Testis (tissue), 3 donors: ENCODE measurements around the gene SPTLC2. TPM values are rescaled to one million over a fixed set of nuclear protein-coding genes. Genes with fewer than 3 reads are reported as not detected.

Source experiments
- DNase-seq: peaks from one replicate; pipeline ENCODE4 v3.0.0-alpha.2; 2019
- H3K27ac ChIP-seq, 2 donors: fragments of 200-600 bp; sonication (generic); one replicate each; pipeline ENCODE4 v1.5.1; 2019
- H3K27me3 ChIP-seq: fragments of 200-600 bp; sonication (generic); one replicate; pipeline ENCODE4 v1.5.1; 2019
- H3K36me3 ChIP-seq: fragments of 200-600 bp; sonication (generic); one replicate; pipeline ENCODE4 v1.5.1; 2017; ENCODE audit warnings: low read depth; ENCODE audit errors: missing control alignments
- H3K4me1 ChIP-seq: fragments of 200-600 bp; sonication (generic); one replicate; pipeline ENCODE4 v1.5.1; 2019
- H3K4me3 ChIP-seq, 2 donors: fragments of 200-600 bp; sonication (generic); one replicate each; pipeline ENCODE4 v1.5.1; 2017 to 2019
- H3K9me3 ChIP-seq: fragments of 200-600 bp; sonication (generic); one replicate; pipeline ENCODE4 v1.5.1; 2017
- POLR2A ChIP-seq: fragments of 450-650 bp; IDR thresholded peaks from one replicate; pipeline ENCODE4 v1.6.1; 2017; ENCODE audit warnings: antibody characterized with exemption, mild to moderate bottlenecking, moderate library complexity
- WGBS, 2 donors: methylation state at CpG; one replicate each; pipeline ENCODE4 v1.1.5; 2018; 5-methylcytosine and 5-hydroxymethylcytosine counted together
- intact Hi-C: fragments of 100-400 bp; cut with DNase I; formaldehyde crosslinking; loops from one replicate; pipeline ENCODE4 v1.15.1; 2023; ENCODE audit warnings: low total_unique reads
- polyA plus RNA-seq: library from polyadenylated mRNA; stranded (reverse); fragments of 350-450 nt; fragmentation: Illumina TruSeq; extraction: RNeasy Lipid Tissue Mini Kit (QIAGEN cat#74804); gene quantifications from one replicate; pipeline ENCODE4 v1.2.3, GENCODE V29; 2014; ENCODE audit warnings: low read depth, low replicate concordance; ENCODE audit not compliant: insufficient read depth
- total RNA-seq, 2 donors: library from RNA; depleted of rRNA; stranded (reverse); fragments of >200 nt; gene quantifications; one replicate each; pipeline ENCODE4 v1.2.3, GENCODE V29; 2016
- TF ChIP-seq, protein P1 (sequence below), 3 experiments: fragments of 450-650 bp in 2 of 3; fragments of 200-600 bp in 1 of 3; sonication (generic) in 1 of 3; IDR thresholded peaks; one replicate each; pipeline ENCODE4 v1.5.1; 2016 to 2019; ENCODE audit warnings: antibody characterized with exemption in 3 of 3, mild to moderate bottlenecking in 2 of 3, moderate library complexity in 1 of 3

Gene SPTLC2
- total and polyA plus RNA-seq, 3 donors from 2014 or later = 11.1 to 24.5 (median 21.5) TPM

DNA sequence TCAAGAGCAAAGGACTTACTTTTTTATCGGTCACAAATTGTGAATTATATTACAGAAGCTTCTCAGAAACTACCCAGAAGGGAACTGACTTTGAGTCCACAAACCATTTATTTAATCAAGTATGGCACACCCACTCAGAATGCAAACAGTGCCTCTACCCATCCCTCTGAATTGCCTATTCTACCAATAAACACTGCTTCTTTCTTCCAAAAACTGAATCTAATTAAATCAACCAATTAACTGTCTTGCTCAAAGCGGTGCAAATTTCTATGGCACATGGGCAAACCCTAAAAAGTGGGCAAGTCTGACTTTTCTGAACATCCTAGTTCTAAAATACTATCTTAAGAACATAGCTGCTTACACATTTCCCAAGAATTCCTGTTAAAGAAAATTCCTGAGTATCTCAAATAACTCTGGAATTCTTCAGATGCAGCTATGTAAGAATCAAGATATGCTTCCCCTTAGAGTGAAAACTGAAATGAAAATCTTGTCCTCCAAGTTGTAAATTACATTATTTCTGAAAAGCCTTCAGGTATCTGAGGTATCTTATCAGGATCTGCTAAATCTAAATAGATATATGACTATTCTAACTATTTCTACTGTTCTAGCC, 4.3 kb downstream of the SPTLC2 start:
- no peaks in the 10 kb centered on the region for H3K9me3 ChIP-seq
- no peak for DNase-seq
- TF ChIP-seq, protein P1, sequence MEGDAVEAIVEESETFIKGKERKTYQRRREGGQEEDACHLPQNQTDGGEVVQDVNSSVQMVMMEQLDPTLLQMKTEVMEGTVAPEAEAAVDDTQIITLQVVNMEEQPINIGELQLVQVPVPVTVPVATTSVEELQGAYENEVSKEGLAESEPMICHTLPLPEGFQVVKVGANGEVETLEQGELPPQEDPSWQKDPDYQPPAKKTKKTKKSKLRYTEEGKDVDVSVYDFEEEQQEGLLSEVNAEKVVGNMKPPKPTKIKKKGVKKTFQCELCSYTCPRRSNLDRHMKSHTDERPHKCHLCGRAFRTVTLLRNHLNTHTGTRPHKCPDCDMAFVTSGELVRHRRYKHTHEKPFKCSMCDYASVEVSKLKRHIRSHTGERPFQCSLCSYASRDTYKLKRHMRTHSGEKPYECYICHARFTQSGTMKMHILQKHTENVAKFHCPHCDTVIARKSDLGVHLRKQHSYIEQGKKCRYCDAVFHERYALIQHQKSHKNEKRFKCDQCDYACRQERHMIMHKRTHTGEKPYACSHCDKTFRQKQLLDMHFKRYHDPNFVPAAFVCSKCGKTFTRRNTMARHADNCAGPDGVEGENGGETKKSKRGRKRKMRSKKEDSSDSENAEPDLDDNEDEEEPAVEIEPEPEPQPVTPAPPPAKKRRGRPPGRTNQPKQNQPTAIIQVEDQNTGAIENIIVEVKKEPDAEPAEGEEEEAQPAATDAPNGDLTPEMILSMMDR (IDR thresholded peaks at IDR 0.05) = no peak
- no peak for TF ChIP-seq POLR2A
- no peaks in the 10 kb centered on the region for H3K27me3 ChIP-seq
- no peak overlapping the region for H3K27ac ChIP-seq
- WGBS, 2 donors = 89 to 92% methylated on average over 2 of the region's 2 CpGs
- H3K4me3 ChIP-seq = no peak overlapping the region
- peaks cover 3% of the 10 kb centered on the region for H3K4me1 ChIP-seq
- intact Hi-C loops = no loop called here
- H3K36me3 ChIP-seq = no peaks in the 10 kb centered on the region

DNA sequence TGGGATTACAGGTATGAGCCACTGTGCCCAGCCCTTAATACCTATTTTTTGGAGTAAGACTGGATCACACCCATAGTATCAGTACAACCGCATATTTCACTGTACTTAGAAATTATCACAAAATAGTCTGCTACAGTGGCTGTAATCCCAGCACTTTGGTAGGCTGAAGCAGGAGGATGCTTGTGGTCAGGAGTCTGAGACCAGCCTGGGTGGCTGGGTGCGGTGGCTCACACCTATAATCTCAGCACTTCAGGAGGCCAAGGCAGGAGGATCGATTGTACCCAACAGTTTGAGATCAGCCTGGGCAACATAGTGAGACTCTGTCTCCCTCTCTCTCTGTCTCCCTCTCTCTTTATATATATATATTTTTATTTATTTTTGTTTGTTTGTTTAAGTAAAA, 5.9 kb downstream of the SPTLC2 start:
- WGBS, 2 donors = 85 to 94% methylated on average over 3 of the region's 3 CpGs
- intact Hi-C loops = no loop called here
- no peak for DNase-seq
- Histone ChIP-seq H3K4me3 (no peak overlapping the region), H3K27me3 (no peaks in the 10 kb centered on the region), H3K9me3 (no peaks in the 10 kb centered on the region), H3K4me1 (peaks cover 3% of the 10 kb centered on the region), H3K36me3 (no peaks in the 10 kb centered on the region), H3K27ac (no peak overlapping the region)
- TF ChIP-seq, protein P1 (IDR thresholded peaks at IDR 0.05) = no peak

DNA sequence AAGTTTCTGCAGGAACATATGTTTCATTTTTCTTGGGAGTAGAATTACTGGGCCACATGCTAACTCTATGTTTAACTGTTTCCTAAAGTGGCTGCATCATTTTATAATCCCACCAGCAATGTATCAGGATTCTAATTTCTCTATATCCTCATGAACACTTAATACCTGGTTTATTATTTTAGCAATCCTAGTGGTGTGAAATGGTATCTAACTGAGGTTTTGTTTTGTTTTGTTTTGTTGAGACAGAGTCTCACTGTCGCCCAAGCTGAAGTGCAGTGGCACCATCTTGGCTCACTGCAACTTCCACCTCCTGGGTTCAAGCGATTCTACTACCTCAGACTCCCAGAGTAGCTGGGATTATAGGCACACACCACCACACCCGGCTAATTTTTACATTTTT, 6.5 kb downstream of the SPTLC2 start:
- no peak overlapping the region for H3K4me3 ChIP-seq
- no peak for DNase-seq
- H3K36me3 ChIP-seq = no peaks in the 10 kb centered on the region
- no peaks in the 10 kb centered on the region for H3K27me3 ChIP-seq
- H3K4me1 ChIP-seq = no peaks in the 10 kb centered on the region
- intact Hi-C loops = no loop called here
- TF ChIP-seq, protein P1 (IDR thresholded peaks at IDR 0.05) = no peak
- TF ChIP-seq POLR2A = no peak
- no peak overlapping the region for H3K27ac ChIP-seq
- WGBS, 2 donors = 92% methylated on average over 3 of the region's 3 CpGs
- no peaks in the 10 kb centered on the region for H3K9me3 ChIP-seq

DNA sequence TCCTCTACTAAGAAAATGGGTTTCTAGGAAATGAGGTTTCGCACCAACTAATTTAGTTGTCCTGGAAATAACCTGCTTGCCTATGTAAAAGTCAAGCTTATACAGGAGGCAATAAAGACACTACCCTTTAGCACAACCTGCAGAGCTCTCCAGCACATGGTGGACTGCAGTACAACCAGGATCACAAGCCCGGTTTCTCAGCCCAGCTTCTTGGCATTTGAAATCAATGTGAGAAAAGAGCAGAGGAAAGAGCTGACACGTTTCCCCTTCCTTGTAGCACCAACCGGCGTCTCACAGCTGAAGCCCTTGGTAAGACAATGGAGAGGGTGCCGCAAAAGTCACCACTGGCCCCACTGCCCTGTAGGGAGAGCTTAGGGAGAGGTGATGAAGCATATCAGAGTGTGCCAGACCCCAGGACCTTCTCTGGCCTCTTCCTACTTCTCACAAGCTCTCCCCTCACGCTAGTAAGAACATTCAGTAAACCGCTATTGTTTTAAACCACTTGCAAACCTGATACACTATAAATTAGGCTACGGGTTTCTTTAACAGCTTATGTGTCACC, 8.6 kb downstream of the SPTLC2 start:
- Histone ChIP-seq H3K4me1 (no peaks in the 10 kb centered on the region), H3K36me3 (no peaks in the 10 kb centered on the region), H3K27ac (no peak overlapping the region), H3K9me3 (no peaks in the 10 kb centered on the region), H3K4me3 (no peak overlapping the region), H3K27me3 (no peaks in the 10 kb centered on the region)
- intact Hi-C loops = no loop called here
- WGBS, 2 donors = 64 to 83% methylated on average over 9 of the region's 9 CpGs
- no peak for DNase-seq
- TF ChIP-seq, protein P1 (IDR thresholded peaks at IDR 0.05) = no peak
- no peak for TF ChIP-seq POLR2A

DNA sequence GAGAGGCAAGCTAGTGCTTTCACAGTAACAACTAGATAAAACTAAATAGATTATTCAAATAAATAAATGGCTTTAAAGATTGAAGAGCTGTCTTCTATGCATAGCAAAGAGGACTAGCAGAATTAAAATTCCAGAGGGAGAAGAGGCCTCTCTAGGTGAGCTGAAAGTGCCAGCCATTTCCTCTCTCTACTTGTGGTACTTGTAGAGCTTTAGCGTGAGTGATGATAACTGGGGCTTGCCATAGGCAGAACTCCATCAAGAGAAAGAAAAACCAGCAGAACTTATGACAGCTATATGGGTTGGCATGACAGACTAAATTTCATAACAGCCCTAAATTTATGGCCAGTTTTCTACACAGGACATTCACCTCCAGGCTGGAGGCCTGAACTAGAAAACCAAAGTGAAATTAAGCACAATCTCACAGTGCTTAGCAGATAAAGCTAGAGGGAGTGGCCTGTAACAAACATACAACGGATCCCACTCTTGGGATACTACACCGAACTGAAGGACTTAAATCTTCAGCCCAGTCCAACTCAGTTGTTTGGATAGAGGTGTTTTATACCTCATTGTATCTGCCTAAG, 11.0 kb downstream of the SPTLC2 start:
- intact Hi-C loops = no loop called here
- WGBS, 2 donors = 51 to 53% methylated on average over 3 of the region's 3 CpGs
- no peaks in the 10 kb centered on the region for H3K27me3 ChIP-seq
- no peak overlapping the region for H3K4me3 ChIP-seq
- no peaks in the 10 kb centered on the region for H3K4me1 ChIP-seq
- no peaks in the 10 kb centered on the region for H3K9me3 ChIP-seq
- H3K27ac ChIP-seq = no peak overlapping the region
- DNase-seq = no peak
- no peak for TF ChIP-seq POLR2A
- TF ChIP-seq, protein P1 (IDR thresholded peaks at IDR 0.05) = no peak
- H3K36me3 ChIP-seq = no peaks in the 10 kb centered on the region
